ENCODE results near the gene EFEMP2. TPM values are rescaled to one million over a fixed set of nuclear protein-coding genes. Genes with fewer than 3 reads are reported as not detected.

Gene EFEMP2
- polyA plus RNA-seq, 1 donor, result 37.7 TPM

GRCh38 chr11:65817835-65818680 lies 54.5 kb downstream of the EFEMP2 start:
- H3K36me3 ChIP-seq (ENCODE audit: control insufficient read depth, insufficient read depth, low read length), result no peaks in the 10 kb centered on the region
- no CpG with 5 or more reads among the region's 74 CpGs for WGBS (ENCODE audit: insufficient coverage, low lambda C conversion rate)
- no peaks in the 10 kb centered on the region for H3K27me3 ChIP-seq (ENCODE audit: control insufficient read depth, insufficient read depth, low read length)
- H3K4me1 ChIP-seq (ENCODE audit: control insufficient read depth, insufficient read depth, low read length), result peaks cover 61% of the 10 kb centered on the region
- H3K9me3 ChIP-seq (ENCODE audit: control insufficient read depth, low read depth, low read length), result no peaks in the 10 kb centered on the region
- H3K27ac ChIP-seq (ENCODE audit: low read length), result peak overlapping the region; percentile 92
- peak; percentile 89 to 90 for DNase-seq
- H3K4me3 ChIP-seq (ENCODE audit: low read length), result peak overlapping the region; percentile 51

- Histone ChIP-seq H3K4me3 (ENCODE audit: low read length) (peak overlapping the region; percentile 51), H3K27me3 (ENCODE audit: control insufficient read depth, insufficient read depth, low read length) (no peaks in the 10 kb centered on the region), H3K4me1 (ENCODE audit: control insufficient read depth, insufficient read depth, low read length) (peaks cover 56% of the 10 kb centered on the region), H3K27ac (ENCODE audit: low read length) (peak overlapping the region; percentile 92), H3K9me3 (ENCODE audit: control insufficient read depth, low read depth, low read length) (no peaks in the 10 kb centered on the region), H3K36me3 (ENCODE audit: control insufficient read depth, insufficient read depth, low read length) (no peaks in the 10 kb centered on the region)
- DNase-seq, result peak in 1 of 2 donors; percentile 54
- 0% methylated on average over 2 of the region's 5 CpGs for WGBS (ENCODE audit: insufficient coverage, low lambda C conversion rate)
Observed at GRCh38 chr11:65817312-65817834, 55.2 kb downstream of the EFEMP2 start.

DNA sequence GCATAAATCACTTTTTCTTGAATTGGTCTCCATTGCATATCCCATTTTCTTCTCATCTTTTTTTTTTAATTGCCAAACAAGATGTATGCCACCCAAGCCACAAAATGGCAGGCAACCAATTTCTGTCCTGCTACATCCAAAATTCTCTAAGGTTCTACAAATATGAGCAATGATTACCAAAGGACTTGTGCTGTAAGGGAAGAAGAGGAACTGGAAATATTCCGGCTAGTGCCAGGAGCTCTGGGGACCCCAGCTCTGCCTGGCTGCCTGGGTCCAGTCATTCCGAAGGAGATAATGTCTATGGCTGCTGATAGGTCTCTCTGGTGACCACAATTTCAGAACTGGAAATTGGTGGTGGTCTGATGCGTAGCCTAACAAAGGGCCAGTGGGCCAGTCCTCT lies 55.9 kb downstream of the EFEMP2 start:
- no CpG with 5 or more reads among the region's 3 CpGs for WGBS (ENCODE audit: insufficient coverage, low lambda C conversion rate)
- no peak for DNase-seq
- no peaks in the 10 kb centered on the region for H3K9me3 ChIP-seq (ENCODE audit: control insufficient read depth, low read depth, low read length)
- no peaks in the 10 kb centered on the region for H3K27me3 ChIP-seq (ENCODE audit: control insufficient read depth, insufficient read depth, low read length)
- peak overlapping the region; percentile 51 for H3K4me3 ChIP-seq (ENCODE audit: low read length)
- H3K27ac ChIP-seq (ENCODE audit: low read length), result peak overlapping the region; percentile 92
- H3K36me3 ChIP-seq (ENCODE audit: control insufficient read depth, insufficient read depth, low read length), result no peaks in the 10 kb centered on the region
- H3K4me1 ChIP-seq (ENCODE audit: control insufficient read depth, insufficient read depth, low read length), result peaks cover 49% of the 10 kb centered on the region

Other genes with a start within 250 kb of the EFEMP2 start
- 26.4 TPM for gene SIPA1, start 234.7 kb downstream of the EFEMP2 start, polyA plus RNA-seq
- gene RELA, start 209.9 kb downstream of the EFEMP2 start, polyA plus RNA-seq, result 53.8 TPM
- gene KAT5, start 160.5 kb downstream of the EFEMP2 start, polyA plus RNA-seq, result 57.8 TPM
- 38.9 TPM for gene RNASEH2C, start 152.0 kb downstream of the EFEMP2 start, polyA plus RNA-seq
- 15.2 TPM for gene AP5B1, start 91.8 kb downstream of the EFEMP2 start, polyA plus RNA-seq
- gene OVOL1, start 85.7 kb downstream of the EFEMP2 start, polyA plus RNA-seq, result 32.6 TPM
- gene SNX32, start 38.8 kb downstream of the EFEMP2 start, polyA plus RNA-seq, result 6.3 TPM
- 933 TPM for gene CFL1, start 14.6 kb downstream of the EFEMP2 start, polyA plus RNA-seq
- gene MUS81, start 12.4 kb downstream of the EFEMP2 start, polyA plus RNA-seq, result 62.1 TPM
- 2.4 TPM for gene CTSW, start 7.0 kb upstream of the EFEMP2 start, polyA plus RNA-seq
- gene FIBP, start 15.7 kb upstream of the EFEMP2 start, polyA plus RNA-seq, result 59.9 TPM
- gene CCDC85B, start 17.9 kb upstream of the EFEMP2 start, polyA plus RNA-seq, result 10.9 TPM
- gene FOSL1, start 27.6 kb upstream of the EFEMP2 start, polyA plus RNA-seq, result 0.15 TPM
- gene C11orf68, start 46.3 kb upstream of the EFEMP2 start, polyA plus RNA-seq, result 30.3 TPM
- 71.0 TPM for gene DRAP1, start 46.6 kb upstream of the EFEMP2 start, polyA plus RNA-seq
- not detected for gene TSGA10IP, start 72.7 kb upstream of the EFEMP2 start, polyA plus RNA-seq
- gene SART1, start 88.9 kb upstream of the EFEMP2 start, polyA plus RNA-seq, result 38.1 TPM
- 33.5 TPM for gene EIF1AD, start 129.4 kb upstream of the EFEMP2 start, polyA plus RNA-seq
- gene BANF1, start 129.7 kb upstream of the EFEMP2 start, polyA plus RNA-seq, result 120 TPM
- 1.7 TPM for gene CST6, start 139.2 kb upstream of the EFEMP2 start, polyA plus RNA-seq
- not detected for gene CATSPER1, start 153.7 kb upstream of the EFEMP2 start, polyA plus RNA-seq
- 0.39 TPM for gene GAL3ST3, start 176.4 kb upstream of the EFEMP2 start, polyA plus RNA-seq
- 146 TPM for gene SF3B2, start 179.6 kb upstream of the EFEMP2 start, polyA plus RNA-seq
- gene PACS1, start 197.5 kb upstream of the EFEMP2 start, polyA plus RNA-seq, result 30.3 TPM

Data from large intestine (tissue), 3 donors.